ENCODE results near the gene DAW1. TPM values are rescaled to one million over a fixed set of nuclear protein-coding genes. Genes with fewer than 3 reads are reported as not detected.
A peak's percentile ranks its signal among the peaks of the same experiment; 100 is the strongest.

The DAW1 gene
- total and polyA plus RNA-seq, 10 of the 15 experiments (the other 5 are each of a cell fraction or from before 2014, with no cell fraction given): 0.04 TPM; not detected in 9

GRCh38 chr2:227826563-227826962, 44.9 kb upstream of the DAW1 start:
- Histone ChIP-seq H3K4me3 (no peak overlapping the region), H3K27ac (ENCODE audit: control insufficient read depth, insufficient read depth) (no peak overlapping the region), H2AFZ (ENCODE audit: control insufficient read depth, low read depth, low read length) (no peak overlapping the region), H3K79me2 (ENCODE audit: control insufficient read depth, insufficient read depth, low read length) (no peaks in the 10 kb centered on the region), H3K9ac (ENCODE audit: control insufficient read depth, insufficient read depth, low read length) (no peak overlapping the region), H3K9me3 (replicated peaks; ENCODE audit: control insufficient read depth, insufficient read depth, low read length) (no peaks in the 10 kb centered on the region), H3K4me1 (ENCODE audit: control insufficient read depth, insufficient read depth, low read length) (no peaks in the 10 kb centered on the region), H3K36me3 (ENCODE audit: control insufficient read depth in 2 of 2, insufficient read depth in 2 of 2, low read length in 1 of 2) (no peaks in the 10 kb centered on the region), H4K20me1 (ENCODE audit: control insufficient read depth, insufficient read depth) (no peaks in the 10 kb centered on the region), H3K27me3 (replicated peaks in 1 of 2; ENCODE audit: control insufficient read depth in 2 of 2, insufficient read depth in 2 of 2, low read length in 1 of 2) (no peaks in the 10 kb centered on the region), H3K4me2 (ENCODE audit: control insufficient read depth, insufficient read depth) (no peak overlapping the region)
- peak; percentile 31 for ATAC-seq
- SMC1A ChIA-PET (ENCODE audit: uncharacterized antibody, unreplicated experiment): interaction anchor here (1.0 to 1.7 kb wide), 4 partner anchors 20 to 34 kb away, joined by 3 to 7 read pairs (median 4); no protein-coding TSS in a partner anchor
- RAD21 ChIA-PET (ENCODE audit: unreplicated experiment): interaction anchor here (0.8 to 0.9 kb wide), 2 partner anchors 35 to 47 kb away, joined by 3 to 4 read pairs; no protein-coding TSS in a partner anchor
- BruUV-seq (replicated peaks): no TSS peak
- CTCF ChIA-PET: interaction anchor here (1.5 to 2.0 kb wide), 2 partner anchors 11 to 36 kb away, joined by 4 to 5 read pairs; no protein-coding TSS in a partner anchor
- DNase-seq (ENCODE audit: low read depth, low spot score): no peak
- TF ChIP-seq CHD1 (IDR thresholded peaks at IDR 0.05; ENCODE audit: low read depth, low read length) (no peak), MXI1 (IDR thresholded peaks at IDR 0.05; ENCODE audit: low read depth, low read length) (no peak), RUNX3 (IDR thresholded peaks at IDR 0.05; ENCODE audit: low read length) (peak; percentile 10; the same call in 1 of the 2 replicates)
- FAIRE-seq: no peak
- WGBS (ENCODE audit: insufficient coverage, insufficient replicate concordance, low lambda C conversion rate, missing lambda C conversion rate): 0% methylated on average over 2 of the region's 2 CpGs
- POLR2A ChIA-PET: interaction anchor here (0.5 to 1.1 kb wide), 3 partner anchors 13 to 20 kb away, joined by 3 read pairs; no protein-coding TSS in a partner anchor
- intact Hi-C loops (cut with micrococcal nuclease; ENCODE audit: unreplicated experiment) (no loop called here), in situ Hi-C loops (cut with MboI) (no loop called here)

GRCh38 chr2:227827143-227827542, 44.3 kb upstream of the DAW1 start:
- ChIA-PET CTCF (interaction anchor here (1.5 to 2.0 kb wide), 2 partner anchors 11 to 35 kb away, joined by 4 to 5 read pairs; no protein-coding TSS in a partner anchor), SMC1A (ENCODE audit: uncharacterized antibody, unreplicated experiment) (interaction anchor here (1.0 to 1.7 kb wide), 5 partner anchors 20 to 35 kb away, joined by 3 to 7 read pairs (median 3); no protein-coding TSS in a partner anchor), POLR2A (interaction anchor here (0.5 to 1.4 kb wide), 3 partner anchors 14 to 20 kb away, joined by 3 read pairs; partner anchors contain the start of gene CCL20), RAD21 (ENCODE audit: unreplicated experiment) (interaction anchor here (0.8 to 0.9 kb wide), 2 partner anchors 34 to 48 kb away, joined by 3 to 4 read pairs; no protein-coding TSS in a partner anchor)
- H4K20me1 ChIP-seq (ENCODE audit: control insufficient read depth, insufficient read depth): no peaks in the 10 kb centered on the region
- intact Hi-C loops (cut with micrococcal nuclease; ENCODE audit: unreplicated experiment) (no loop called here), in situ Hi-C loops (cut with MboI) (no loop called here)
- H3K4me2 ChIP-seq (ENCODE audit: control insufficient read depth, insufficient read depth): no peak overlapping the region
- no peaks in the 10 kb centered on the region for H3K79me2 ChIP-seq (ENCODE audit: control insufficient read depth, insufficient read depth, low read length)
- H3K27ac ChIP-seq (ENCODE audit: control insufficient read depth, insufficient read depth): no peak overlapping the region
- DNase-seq (ENCODE audit: low read depth, low spot score) (no peak), FAIRE-seq (no peak), ATAC-seq (no peak)
- H3K9me3 ChIP-seq (replicated peaks; ENCODE audit: control insufficient read depth, insufficient read depth, low read length): no peaks in the 10 kb centered on the region
- no peaks in the 10 kb centered on the region for H3K4me1 ChIP-seq (ENCODE audit: control insufficient read depth, insufficient read depth, low read length)
- H3K27me3 ChIP-seq (replicated peaks in 1 of 2; ENCODE audit: control insufficient read depth in 2 of 2, insufficient read depth in 2 of 2, low read length in 1 of 2): no peaks in the 10 kb centered on the region
- BruUV-seq (replicated peaks): no TSS peak
- H3K9ac ChIP-seq (ENCODE audit: control insufficient read depth, insufficient read depth, low read length): no peak overlapping the region
- H3K4me3 ChIP-seq: no peak overlapping the region
- H2AFZ ChIP-seq (ENCODE audit: control insufficient read depth, low read depth, low read length): no peak overlapping the region
- no peaks in the 10 kb centered on the region for H3K36me3 ChIP-seq (ENCODE audit: control insufficient read depth in 2 of 2, insufficient read depth in 2 of 2, low read length in 1 of 2)
- WGBS (ENCODE audit: insufficient coverage, insufficient replicate concordance, low lambda C conversion rate, missing lambda C conversion rate): 56% methylated on average over 7 of the region's 7 CpGs
- no peak for TF ChIP-seq CBX3 (IDR thresholded peaks at IDR 0.05; ENCODE audit: borderline replicate concordance, low read depth)
- no peak for TF ChIP-seq FOXK2 (IDR thresholded peaks at IDR 0.05)
- TF ChIP-seq CHD2 (IDR thresholded peaks at IDR 0.05; ENCODE audit: borderline replicate concordance, low read depth, low read length): no peak
- no peak for TF ChIP-seq CBX5 (IDR thresholded peaks at IDR 0.05; ENCODE audit: low read depth)
- no peak for TF ChIP-seq SMAD5 (IDR thresholded peaks at IDR 0.05; ENCODE audit: low read depth)
- no peak for TF ChIP-seq MAX (IDR thresholded peaks at IDR 0.05; ENCODE audit: low read depth, low read length)

Data from GM12878 (cell line).